GM19351 (cell line): Measurements from ENCODE around the gene HOXC11.

ENCODE experiments used
- ATAC-seq: cut with Tn5 transposase; IDR thresholded peaks from one replicate; pipeline ENCODE4 v1.9.1; 2021; ENCODE audit warnings: mild to moderate bottlenecking, moderate library complexity; ENCODE audit not compliant: unreplicated experiment

The HOXC11 gene

DNA sequence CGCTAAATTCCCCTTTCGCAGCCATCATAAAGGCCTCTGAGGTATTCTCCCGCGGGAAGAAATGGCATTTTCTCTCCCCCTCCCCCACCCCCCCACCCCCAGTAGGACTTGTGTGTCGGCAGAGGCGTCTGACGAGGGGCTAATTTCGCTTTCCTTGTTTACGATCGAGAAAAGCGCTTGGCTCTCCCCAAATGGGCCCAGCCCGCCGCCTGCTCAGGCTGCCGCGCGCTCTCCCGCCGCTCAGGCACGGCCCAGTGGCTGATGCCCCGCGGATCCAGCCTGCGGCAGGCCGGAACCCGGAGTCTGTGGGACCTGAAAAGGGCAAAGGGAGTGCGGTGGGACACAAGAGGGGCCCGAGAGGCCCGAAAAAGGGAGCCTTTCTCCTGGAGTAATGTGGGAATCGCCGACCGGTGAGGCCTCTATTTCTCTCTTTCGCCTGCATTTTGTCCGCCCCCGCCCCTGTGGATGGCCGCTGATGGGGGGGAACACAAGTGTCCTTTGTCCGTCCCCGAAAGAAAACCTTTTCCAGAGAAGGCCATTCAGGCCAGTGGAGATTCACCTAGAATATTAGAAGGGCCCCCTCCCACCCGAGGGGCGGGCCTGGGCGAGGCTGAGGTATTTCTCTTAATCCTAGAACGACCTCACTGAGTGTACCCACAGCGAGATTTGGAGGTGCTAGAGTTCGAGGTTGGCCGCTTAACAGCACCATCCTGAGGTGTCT is 46.3 kb downstream of the HOXC11 start:
- ATAC-seq, result no peak

DNA sequence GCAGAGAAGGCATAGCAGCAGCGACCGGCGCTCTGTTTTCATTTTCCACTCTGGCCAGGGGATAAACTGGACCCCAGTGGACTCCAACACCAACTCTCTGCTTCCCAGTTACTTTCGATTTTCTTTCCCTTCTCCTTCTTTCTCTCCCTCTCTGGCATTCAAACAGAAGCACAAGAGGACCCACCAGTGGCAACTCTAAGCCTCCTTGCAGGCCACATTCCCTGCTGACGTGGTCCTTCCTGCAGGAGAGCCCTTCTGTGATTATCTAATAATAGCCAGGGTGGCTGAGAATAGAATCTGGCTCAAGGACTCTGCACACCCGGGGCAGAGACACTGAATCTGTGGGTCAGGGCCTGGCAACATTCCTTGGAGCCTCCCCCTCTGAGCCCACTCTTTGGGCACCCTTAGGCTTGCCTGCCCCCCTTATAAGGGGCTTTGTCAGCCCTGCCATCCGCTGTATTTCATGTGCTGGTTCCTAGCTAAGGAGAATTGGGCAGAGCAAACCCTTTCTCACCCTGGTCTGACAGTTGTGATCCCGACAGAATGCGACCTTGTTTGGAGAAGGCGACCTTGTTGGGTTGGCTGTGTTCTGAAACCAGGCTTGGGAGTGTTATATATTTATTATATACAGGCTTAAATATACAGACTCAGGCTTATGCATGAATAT is 47.1 kb downstream of the HOXC11 start:
- no peak for ATAC-seq

DNA sequence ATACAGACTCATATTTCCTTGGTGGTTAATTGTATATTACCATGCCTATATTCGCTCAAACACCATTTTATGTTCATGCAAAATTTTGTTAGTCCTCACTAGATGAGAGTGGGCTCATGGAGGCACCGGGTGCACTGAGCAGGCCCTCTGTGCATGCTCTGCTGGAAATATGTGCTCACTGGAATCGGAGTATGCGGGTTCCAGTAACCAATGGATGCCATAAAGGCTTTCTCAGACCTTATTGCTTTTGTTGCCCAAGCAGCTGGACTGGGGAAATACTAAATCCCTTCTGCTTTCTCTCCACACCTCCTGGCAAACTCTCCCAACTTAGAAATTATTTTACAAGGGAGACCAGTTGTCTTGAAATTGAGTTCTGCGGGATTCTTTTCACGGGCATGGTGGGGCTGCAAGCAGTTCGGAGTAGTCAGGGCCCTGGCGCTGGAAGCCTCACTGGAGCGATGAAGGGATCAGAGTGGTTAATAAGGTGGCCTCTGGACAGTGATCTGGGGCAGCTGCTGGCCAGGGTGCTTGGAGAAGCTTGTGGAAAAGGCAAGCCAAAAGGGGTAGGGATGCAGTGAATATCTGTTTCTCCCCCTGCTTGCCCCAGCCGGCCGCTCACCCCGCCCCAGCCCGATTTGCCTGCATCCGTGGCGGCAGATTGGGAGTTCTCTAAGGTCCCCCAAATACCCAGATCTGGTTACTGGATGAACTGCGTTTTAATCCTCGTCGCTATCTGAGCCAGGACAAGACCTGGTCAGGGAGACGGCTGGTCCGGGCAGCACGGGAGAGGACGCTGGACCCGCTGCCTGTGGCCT is 47.9 kb downstream of the HOXC11 start:
- no peak for ATAC-seq

DNA sequence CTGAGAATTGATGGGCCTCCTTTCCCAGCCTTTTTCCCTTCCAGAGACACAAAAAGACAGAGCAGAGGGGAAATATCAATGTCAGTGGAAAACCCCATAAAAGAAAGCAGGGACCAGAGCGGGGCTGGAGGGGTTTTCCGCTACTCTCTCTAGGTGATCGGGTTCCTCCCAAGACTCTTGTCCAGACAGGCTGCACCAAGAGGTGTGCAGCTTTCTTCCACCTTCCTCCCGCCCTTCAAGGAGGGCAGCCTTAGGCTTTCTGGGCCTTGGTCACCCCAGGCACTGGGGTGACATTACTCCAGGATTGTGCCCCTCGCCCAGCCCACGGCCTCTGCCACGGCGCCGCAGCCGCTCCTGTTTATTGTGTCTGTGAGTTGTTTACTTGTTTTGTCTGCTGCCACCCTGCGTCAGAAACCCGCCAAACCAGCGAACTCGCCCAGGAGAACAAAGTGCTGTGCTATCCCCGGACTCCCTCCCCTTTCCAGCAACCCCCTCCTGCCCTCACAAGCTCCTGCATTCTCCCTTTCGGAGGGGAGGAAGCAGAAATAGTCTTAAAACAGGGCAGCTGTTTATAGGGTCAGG is 48.6 kb downstream of the HOXC11 start:
- no peak for ATAC-seq

DNA sequence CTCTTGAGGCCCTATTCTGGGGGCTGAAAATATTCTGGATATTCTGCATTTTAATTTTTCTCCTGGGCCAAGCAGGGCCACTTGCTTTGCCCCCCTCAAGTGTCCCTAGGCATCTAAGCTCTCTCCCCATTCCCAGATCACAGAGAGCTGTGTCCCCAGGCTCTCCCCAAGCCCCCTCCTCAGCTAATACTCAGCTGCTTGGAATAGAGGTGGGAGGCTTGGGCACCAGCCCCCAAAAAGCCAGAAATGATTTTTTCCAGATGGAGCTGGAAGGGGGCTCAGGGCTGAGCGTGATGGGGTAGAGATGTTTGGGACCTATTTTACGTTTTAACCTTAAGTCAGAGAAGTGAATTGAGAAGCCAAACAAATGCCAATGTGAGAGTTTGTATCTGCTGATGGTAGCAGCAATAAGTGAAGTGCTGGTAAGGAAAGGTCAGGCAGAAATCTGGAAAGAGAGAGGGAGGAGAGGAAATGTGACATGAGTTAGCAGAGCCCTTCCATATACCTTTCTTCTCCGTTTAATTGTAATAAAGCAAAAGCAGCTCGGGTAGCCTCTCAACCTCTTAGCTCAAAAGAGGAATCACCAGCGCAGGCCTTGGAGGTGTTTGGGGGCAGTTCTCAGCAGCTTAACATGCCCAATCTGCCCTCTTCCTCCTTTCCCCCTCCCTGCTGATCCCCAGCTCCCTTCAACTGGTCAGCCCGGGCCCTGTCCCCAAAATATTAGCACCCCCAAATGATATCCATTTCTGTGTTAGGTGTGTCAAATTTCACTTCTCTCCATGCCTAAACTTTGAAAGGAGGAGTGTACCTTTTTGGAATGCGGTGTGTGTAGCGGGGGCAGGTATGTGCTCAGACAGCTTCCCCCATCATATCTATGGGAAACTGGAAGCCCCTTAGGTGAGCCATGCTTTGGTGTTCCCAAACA is 50.3 kb downstream of the HOXC11 start:
- ATAC-seq, result no peak

DNA sequence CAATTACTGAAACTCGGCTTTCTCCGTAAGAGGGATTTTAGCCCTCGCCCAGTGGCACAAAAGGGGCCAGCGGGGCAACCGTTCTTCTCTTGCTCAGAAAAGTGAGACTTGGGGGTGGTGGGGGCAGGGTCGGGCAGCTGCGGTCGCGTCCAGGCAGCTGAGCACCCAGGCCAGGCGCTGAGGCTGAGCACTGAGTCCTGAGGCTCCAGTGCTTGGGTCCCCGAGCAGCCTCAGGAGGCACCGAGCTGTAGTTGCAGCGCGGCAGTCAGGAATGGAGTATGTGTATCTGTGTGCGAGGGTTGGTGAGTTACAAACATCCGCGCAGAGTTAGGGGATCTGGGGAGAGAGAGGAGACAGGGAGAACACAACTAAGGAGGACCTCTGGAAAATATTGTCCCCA is 51.2 kb downstream of the HOXC11 start:
- ATAC-seq, result no peak

DNA sequence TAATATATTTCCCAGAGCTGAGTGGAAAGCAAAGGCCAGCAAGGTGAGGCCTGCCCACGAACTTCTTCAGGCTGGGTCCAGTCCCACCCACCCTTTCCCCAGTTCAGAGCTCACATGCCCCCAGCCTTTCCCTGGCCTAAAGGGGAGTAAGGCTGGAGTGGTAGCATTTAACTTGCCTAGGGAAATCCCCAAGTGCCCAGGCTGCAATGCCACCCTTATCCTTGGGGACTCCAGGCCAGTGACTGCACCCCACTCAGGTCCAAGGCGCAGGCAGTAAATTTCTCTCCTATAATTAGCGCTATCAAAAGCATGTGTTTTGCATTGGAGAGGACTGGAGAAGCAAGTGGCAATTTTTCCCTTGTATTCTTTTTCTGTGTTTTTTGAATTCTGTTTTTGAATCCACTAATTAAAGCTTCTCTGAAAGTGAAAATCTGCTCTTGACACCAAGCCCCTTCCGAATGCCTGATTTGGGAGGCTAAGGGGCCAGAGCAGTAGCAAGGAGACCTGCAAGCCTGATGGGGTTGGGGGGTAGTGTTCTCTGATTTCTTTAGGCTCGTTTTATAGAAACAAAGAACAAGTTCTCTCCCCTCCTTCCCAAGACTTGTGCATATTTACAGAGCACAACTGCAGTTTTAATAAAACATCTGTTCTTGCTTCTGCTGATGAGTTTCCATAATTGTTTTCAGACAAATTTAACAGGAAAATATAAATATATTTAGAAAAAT is 51.8 kb downstream of the HOXC11 start:
- no peak for ATAC-seq

DNA sequence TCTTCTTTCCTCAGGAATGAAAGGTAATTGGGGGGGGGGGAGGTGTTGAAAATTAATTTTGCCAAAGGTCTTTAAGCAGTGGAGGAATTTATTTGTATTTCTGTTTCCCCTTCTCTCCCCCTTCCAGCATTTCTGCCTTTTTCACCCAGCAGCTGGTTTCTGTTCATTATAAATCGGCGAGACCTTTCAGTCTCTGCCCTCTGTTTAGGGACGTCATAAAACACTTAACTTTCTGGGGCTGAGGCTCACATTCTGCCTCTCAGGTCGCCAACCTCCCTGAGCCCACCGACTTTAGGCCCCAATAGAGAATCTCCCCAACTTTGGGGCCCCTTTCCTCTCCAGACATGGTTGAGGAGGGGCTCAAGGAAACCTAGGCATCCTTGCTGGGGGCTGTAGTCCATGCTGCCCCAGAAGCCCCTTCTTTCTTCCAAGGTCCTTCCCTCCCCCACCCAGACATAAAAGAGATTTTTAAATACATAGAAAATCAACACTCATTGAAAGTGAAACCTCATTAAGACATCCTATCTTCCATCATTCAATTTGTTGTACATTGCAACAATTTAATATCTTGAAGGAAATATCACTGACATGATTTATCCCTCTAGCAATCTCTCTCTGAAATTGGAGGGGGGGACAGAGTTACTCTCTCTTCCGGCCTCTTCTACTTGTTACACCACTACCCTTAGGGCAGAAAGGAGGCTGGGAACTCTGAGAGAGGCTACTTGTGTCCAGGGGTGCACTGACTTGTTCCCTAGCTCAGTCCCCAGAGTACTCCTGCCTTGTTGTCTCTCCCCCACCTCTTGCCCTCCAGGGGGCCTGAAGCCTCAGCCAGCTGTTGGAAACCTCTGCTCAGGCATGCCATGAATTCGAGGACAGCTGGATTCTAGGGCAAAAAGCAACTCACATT is 52.8 kb downstream of the HOXC11 start:
- ATAC-seq, result no peak

DNA sequence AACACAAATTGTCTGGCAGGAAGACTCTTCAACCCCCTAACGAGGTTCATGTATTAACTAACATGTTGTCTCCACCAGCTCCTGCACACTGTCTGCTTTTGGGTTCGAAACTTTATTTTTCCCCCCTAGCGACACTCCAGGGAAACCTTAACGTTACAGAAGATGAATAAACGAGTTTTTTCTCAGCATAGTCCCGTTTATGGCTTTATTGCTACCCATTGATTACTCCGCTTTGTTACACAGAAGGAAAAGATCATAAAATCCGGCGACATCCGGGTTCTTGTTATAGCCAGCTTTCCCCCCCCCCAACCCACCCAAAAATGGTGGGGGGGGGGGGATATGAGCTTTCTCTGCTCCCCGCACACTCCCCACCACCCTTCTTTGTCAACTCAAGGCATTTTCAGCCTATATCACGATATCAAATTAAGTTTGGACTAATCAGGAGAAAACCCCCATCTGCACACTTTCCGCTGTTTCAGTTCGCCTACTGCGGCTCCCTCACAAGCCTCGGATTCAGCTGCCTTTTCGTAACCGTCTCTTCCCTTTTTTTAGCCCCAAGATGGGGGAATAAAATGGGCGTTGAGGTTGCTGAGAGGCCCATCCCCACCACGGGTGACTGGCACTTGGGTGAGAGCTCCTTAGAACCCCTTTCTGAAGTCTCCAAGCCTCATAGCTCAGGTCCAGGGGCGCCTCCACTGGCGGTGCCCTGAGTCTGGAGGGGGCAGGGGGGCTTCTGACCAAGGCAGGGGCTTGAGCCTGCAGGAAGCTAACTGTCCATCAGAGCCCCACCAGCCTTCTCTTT is 53.9 kb downstream of the HOXC11 start:
- ATAC-seq, result no peak
